DMS79 (cell line): ENCODE results near the gene KDM7A.

Source experiments
- DNase-seq: peaks from one replicate; lab custom pipeline; 2025; lab: John Stamatoyannopoulos, UW

Gene KDM7A

DNA sequence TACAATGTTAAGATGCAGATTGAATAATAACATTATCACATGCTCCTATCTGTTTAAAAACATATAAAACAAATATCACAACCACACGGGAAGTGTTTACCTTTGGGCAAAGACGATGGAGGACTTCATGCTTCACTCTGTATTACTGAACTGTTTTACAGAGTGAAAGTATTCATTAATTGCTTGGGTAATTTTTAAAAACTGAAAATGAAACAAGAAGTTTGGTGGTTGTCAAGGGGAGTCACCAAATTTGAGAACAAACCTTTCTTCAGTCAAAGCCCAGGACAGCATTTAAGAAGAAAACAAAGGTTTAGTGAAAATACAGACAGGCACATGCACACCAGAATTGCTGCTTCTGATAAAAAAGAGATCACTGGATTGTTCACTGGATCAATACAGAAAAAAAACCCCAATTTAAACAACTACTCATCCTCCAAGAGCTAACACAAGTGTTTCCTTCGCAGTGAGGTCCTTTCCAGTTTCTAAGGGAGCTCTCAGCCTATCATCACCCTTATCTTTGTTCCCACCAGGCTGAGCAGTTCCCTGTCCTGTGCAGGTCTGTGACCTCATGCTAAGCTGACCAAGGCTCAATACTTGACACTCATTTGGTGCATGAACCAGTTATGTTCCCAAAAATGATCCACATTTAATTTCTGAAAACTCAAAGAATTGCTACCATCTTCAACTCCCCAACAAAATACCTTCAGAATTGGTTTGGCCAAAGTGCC, 122.8 kb downstream of the KDM7A start:
- no peak for DNase-seq

DNA sequence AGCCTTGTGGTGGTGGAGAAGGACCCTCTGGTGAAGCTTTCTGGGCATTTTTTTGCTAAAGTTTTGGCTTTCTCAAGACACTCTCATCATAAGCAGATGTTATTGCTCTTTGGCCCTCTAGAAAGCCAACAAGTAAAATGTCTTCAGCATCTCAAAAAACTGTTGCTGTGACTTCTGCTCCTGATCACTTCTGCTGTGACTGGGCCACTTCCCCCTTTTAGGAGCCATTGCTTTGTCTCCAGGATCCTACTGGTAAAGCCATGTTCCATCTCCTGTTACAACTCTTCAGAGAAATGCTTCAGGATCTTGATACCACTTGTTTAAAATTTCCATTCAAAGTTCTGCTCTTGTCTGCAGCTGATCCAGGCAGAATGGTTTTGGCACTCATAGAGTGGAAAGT, 125.0 kb downstream of the KDM7A start:
- DNase-seq: no peak

DNA sequence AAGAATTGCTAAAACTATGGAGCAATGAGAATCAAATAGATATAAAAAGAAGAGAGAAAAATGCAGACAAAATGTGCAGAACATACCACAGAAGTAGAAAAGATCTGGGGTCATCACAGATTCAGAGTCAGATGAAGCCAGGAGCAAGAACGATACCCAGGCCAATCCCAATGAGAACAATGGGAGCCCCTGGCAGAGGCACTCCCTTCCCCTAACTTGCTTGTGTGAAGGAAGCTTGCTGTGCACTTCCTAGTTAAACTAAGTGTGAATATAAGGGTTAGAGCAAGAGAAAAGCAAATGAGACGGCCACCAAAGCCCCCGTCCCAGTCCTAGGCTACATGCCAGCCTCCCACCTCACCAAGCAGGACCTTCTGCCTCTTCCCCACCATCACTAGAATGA, 126.7 kb downstream of the KDM7A start:
- no peak for DNase-seq

DNA sequence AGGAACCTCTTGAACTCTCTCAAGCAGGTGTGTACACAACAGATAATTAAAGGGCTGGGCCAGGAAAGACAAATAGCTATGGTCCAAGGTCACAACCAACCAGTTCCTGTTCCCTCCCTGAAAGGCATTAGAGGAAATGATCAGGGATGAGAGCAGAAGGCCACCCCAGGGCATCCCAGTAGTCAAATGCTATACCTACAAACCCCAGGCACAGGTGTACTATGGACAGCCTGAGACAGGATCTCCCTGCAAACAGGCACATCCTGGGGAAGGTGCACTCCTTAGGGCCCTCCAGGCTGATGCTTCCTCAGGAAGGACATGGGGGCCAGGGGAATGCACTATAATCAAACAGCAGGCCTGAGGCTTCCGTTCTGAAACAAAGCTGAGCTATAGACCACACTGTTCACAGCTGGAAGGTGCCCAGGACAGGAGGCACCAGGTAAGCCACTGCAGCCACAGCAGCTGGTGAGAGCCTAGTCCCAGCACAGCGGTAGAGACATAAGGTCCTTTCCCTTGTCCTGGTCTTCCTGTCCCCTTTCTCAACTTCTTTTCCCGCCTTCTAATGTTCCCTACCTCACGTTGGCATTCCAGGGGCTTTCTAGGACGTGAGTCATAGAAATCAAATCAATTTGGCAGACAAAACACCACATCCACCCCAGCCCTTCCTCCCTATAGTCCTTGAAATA, 127.3 kb downstream of the KDM7A start:
- DNase-seq: no peak

DNA sequence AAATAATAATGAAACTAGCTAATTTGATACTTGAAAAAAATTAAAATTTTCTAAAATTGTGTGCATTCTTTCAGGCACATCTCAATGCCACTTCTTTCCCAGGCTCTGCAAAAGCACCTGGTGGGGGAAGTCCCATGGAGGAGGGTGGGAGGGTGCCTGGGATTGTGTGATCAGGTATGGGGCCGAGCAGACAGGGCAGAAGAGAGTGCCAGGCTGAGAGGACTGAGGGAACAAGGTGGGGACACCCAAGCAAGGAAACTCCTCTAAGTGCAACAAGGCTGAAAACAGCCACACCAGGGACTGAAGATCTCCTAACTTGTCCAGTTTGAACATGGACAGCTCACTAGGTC, 127.8 kb downstream of the KDM7A start:
- DNase-seq: no peak

DNA sequence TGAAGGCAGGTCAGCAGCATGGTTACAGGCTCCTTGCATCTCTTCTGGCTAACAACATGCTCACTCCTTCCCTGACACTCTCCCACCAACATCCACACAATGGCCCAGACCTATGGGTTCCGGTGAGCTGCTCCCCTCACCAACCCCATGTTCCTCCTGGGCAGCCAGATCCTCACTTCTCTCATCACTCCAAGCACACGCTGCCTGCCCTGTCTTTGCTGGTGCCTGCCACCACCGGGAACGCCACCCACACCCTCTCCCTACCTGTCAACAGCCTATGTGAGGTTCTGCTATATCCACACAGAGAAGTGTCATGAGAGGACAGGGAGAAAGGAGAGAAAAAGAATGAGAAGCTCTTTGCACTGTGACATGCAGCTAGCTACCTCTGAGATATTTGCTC, 128.6 kb downstream of the KDM7A start:
- DNase-seq: no peak

DNA sequence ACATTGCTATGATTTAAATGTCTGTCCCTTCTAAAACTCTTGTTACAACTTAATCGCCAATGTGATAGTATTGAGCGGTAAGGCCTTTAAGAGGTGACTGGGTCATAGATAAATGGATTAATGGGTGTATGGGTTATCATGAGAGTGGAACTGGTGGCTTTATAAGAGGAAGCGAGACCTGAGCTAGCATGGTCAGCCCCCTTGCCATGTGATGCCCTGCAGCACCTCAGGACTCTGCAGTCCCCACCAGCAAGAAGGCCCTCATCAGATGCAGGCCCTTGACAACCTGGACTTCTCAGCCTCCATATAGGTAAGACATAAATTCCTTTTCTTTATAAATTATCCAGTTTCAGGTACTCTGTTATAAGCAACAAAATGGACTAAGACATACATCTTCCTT, 129.6 kb downstream of the KDM7A start:
- no peak for DNase-seq

DNA sequence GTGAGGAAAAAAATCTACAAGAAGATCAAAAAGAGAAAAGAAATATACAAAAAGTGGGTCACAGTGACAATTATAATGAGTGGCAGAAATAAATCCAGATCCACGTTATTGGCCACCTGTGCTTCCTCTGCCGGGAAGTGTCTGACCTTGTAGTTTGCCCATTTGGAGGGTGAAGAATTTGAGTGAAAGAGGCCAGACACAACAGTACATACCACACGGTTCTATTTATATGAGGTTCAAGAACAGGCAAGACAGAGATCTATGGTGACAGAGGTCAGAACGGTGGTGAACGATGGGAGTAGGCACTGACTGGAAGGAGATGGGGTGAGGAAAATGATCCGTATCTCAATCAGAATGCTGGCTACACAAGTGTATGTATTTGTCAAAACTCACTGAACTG, 131.1 kb downstream of the KDM7A start:
- no peak for DNase-seq

DNA sequence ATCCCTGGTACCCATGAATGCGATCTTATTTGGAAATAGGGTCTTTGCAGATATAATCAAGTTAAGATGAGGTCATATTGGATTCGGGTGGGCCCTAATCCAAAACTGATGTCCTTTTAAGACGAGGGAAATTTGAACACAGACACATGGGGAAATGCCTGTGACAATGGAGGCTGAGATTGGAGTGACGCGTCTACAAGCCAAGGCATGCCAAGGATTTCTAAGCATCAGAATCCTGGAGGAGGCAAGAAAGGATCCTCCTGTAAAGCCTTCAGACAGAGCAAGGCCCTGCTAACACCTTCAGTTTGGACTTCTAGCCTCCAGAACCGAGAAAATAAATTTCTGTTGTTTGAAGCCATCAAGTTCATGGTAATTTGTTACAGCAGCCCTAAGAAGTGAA, 132.5 kb downstream of the KDM7A start:
- DNase-seq: no peak

DNA sequence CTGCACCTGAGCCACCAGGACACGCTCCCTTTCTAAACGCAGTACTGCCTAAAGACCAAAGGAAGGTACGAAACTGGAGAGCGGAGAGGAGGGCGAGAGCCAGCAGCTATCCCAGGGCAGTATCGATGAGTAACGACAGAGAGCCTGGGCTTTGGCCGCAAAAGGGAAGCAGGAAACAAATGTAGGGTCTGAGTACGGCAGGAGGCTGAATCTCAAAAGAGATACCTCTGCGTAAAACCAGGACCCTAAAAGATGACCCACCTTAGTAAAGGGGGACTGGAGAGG, 134.5 kb downstream of the KDM7A start:
- no peak for DNase-seq

DNA sequence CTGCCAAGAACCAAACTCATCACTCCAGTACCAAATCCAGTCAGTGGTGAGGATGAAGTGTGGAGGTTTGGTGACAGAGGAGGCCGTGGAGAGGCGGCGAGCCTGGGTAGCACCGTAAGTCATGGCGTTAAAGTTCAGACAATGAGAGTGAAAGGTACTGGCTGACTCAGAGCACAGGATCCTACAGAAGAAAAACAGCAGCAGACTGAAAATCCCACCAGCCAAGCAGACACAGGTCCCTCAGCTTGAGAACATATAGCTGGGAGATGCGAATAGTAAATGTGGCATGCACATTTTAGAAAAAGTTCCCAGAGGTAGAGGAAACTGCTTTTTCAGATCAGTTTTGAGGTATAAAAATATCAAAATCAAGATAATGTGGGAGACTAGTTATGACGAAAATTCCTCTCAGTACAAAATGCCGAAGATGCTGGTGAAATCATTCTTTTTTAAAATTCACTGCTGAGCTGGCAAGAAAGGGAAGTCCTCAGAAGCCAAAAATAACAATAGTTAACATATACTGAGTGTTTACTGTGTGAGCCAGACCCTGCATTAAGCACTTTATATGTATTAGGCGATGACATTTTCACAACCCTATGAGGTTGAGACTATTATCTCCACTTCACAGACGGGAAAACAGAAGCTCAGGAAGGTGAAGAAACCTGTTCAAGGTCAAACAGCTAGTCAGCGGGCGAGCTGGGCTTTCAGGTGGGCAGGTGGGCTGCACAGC, 135.0 kb downstream of the KDM7A start:
- DNase-seq: no peak

DNA sequence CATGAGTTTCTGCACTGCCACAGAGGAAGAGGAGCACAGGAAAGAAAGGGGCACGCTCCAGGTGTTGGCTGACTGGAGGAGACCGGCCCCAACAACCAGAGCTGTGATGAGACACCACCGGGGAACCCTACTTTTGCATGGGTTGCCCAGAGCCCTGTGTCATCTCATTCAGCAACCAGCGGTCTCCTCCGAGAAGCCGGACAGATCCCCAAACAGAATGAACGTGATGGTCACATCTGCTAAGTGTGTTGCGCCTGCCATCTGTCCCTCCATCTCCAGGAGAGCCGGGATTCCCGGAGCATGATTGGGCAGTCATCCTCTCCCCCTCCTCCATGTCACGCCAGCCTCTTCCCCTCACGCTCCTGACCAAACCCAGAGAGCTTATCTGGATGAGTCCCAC, 136.9 kb downstream of the KDM7A start:
- DNase-seq: no peak

DNA sequence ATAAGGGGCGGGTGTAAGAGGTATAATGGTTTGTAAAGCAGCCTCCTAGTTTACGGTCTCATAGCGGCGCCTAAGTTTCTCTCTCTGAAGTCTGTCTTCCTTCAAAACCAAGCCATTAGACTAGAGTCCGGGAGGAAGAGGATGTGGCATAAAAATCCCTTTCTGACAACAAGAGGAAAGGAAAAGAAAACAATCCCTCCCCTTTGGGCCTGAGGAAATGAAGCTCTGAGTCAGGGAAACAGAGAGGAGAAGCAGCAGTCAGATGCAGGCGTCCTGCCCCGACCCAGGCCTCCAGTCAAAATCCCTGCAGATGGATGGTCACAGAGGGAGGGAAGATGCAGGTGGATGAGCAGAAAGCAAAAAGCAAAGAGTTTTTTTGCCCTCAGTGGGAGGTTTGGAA, 137.7 kb downstream of the KDM7A start:
- no peak for DNase-seq

DNA sequence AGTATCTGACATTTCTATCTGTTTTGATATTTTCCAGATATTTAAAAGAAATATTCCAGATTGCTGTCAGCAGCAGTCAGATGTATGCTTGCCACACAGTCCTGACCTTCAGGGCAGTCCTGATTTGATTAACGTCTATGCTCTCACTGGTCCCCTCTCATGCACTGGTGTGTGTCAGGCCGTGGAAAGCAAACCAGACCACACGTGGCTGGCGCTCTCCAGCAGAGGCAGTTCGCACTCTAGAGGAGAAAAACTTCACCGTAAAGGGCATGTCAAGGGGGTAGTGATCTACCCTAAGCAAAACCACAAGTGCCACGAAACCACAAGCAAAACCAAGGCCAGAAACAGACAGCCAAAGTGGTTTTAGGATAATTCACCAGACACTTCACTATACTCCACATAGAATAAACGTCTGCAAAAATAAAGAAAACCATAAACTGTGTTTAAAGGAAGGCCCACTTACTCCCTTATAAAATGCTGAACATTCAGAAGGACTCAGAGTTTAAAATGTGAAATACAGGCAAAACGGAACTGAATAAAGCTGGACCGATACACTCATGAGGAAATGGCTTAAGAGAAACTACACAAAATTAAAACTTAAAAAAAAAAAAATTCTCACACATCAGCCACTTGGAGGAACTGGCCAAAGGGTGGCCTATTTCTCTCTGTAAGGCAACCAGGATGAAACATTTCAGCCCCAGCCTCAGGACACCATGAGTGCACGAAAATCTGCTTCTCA, 140.4 kb downstream of the KDM7A start:
- no peak for DNase-seq

DNA sequence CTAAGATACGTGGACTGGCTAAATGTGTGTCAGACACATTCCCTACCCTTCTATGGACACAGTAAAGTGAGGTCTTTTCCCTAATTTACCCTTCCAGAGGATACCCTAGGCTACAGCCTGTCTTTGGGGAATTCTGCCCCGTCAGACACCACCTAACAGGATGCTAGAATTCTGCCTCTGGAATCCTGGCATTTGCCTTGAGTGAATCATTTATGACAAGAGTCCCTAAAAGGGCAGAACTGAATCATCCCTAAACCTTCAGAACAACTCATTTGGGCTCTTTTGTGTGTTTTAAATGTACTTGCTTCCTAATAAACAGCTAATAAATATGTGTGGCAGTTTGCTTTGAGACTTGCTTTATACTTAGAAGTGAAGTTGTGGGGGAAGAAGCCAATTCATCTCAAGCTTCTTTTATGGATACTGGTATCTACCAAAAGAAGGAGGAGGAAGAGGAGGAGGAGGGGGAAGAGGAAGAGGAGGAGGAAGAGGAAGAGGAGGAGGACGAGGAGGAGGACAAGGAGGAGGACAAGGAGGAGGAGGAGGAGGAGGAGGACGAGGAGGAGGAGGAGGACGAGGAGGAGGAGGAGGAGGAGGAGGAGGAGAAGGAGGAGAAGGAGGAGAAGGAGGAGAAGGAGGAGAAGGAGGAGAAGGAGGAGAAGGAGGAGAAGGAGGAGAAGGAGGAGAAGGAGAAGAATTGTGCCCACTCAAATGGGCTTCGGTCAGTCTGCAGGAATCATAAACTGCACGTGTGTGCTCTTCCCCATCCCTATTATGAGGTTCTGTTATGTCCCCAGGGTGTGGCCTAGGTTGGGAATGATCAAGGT, 141.2 kb downstream of the KDM7A start:
- DNase-seq: no peak
